ENCODE results near the gene BEST1. TPM values are rescaled to one million over a fixed set of nuclear protein-coding genes. Genes with fewer than 3 reads are reported as not detected.
A peak's percentile ranks its signal among the peaks of the same experiment; 100 is the strongest.

The BEST1 gene
- total and polyA plus RNA-seq, 4 donors = 7.3 to 21.0 (median 12.7) TPM

DNA sequence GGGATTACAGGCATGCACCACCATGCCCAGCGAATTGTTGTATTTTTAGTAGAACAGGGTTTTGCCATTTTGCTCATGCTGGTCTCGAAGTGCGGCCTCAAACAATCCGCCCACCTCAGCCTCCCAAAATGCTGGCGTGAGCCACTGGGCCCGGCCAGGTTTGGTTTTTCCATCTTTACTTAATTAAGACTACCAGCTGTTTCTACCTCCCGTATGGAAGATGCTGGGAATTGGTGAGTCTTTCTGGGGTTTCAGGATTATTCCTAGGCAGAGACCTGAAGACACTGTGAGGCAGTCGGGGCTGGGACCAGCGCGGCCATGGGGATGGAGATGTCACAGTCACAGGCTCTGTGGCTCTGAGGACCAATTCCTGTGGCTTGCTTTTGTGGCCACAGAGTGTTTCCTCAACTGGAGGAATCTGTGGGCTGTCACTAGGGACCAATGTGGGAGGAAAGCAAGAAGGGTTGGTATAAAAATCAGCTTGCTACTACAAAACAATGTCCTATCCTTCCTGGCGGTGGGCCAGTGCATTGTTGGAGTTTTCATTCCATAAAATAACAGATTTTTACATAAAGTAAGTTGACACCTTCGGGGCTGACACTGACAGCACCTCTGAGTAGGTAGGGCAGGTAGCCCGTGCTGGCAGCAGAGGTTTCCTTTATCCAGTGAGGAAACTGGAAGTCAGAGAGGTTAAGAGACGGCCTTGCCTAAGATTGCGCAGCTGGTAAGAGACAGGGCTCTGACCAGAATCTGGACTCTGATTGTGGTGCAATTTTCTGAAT lies 25.7 kb downstream of the BEST1 start:
- no peaks in the 10 kb centered on the region for H3K27me3 ChIP-seq (ENCODE audit: control insufficient read depth, insufficient read depth, low read length)
- H3K4me1 ChIP-seq (ENCODE audit: control insufficient read depth, insufficient read depth, low read length) = peaks cover 26% of the 10 kb centered on the region
- H3K27ac ChIP-seq (ENCODE audit: low read depth, low read length) = no peak overlapping the region
- no peak for DNase-seq (ENCODE audit: low read depth in 4 of 6, low spot score in 6 of 6)
- no peak overlapping the region for H3K4me3 ChIP-seq (ENCODE audit: low read depth, low read length)
- H3K36me3 ChIP-seq (ENCODE audit: control insufficient read depth, insufficient read depth, low read length) = no peaks in the 10 kb centered on the region
- WGBS (ENCODE audit: insufficient coverage) = 97% methylated on average over 9 of the region's 15 CpGs
- no peaks in the 10 kb centered on the region for H3K9me3 ChIP-seq (ENCODE audit: control insufficient read depth, insufficient read depth, low read length)

DNA sequence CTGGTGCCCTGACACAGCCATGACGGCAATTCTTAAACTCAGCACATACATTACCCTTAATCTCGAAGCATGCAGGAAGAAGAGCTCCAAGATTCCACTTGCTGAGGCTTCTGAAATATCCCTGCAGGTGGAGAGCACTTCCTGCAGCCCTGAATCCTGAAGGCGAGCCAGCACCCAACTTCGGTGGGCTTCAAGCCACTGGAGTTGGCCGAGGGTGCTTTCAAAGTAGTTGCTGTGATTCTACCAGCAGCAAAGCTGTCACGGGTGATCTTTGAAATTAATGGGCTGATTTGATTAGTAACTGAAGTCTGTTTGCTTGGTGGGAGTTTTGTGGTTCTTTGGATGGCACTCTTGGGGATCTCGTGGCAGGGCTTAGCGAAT lies 26.3 kb downstream of the BEST1 start:
- no peak for DNase-seq (ENCODE audit: low read depth in 4 of 6, low spot score in 6 of 6)
- WGBS (ENCODE audit: insufficient coverage) = 91% methylated on average over 7 of the region's 8 CpGs
- peaks cover 20% of the 10 kb centered on the region for H3K4me1 ChIP-seq (ENCODE audit: control insufficient read depth, insufficient read depth, low read length)

DNA sequence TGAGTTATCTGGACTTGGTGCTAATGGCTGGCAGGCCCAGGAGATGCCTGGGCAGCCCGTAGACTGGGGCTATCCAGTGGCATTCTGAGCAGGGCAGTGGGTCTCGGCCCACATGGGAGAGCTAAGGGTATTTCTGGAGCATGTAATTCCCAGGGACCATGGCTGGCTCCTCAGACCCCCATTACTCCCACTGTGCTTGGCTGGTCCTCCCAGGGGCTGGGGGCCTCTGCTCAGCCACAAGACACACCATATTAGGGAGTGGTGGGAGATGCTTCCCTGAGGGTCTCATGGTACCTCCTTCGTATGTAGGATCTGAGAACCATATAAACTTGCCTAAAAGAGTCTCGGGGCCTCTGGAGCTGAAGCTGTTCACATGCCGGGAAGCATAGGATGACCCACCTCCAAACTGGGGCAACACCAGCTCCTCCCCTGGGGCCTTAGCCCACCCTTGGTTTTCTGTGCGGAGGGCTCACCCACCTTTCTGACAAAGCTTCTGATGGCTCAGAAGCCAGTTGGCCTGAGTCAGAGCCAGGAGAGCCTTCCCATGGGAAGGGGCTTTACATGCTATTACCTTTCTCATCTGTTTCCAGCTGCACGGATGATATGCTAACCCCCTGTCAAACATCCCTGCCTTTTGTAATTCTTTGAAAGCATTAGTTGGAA lies 26.8 kb downstream of the BEST1 start:
- peaks cover 15% of the 10 kb centered on the region for H3K4me1 ChIP-seq (ENCODE audit: control insufficient read depth, insufficient read depth, low read length)
- H3K9me3 ChIP-seq (ENCODE audit: control insufficient read depth, insufficient read depth, low read length) = no peaks in the 10 kb centered on the region
- H3K4me3 ChIP-seq (ENCODE audit: low read depth, low read length) = no peak overlapping the region
- WGBS (ENCODE audit: insufficient coverage) = 69% methylated on average over 4 of the region's 7 CpGs
- DNase-seq (ENCODE audit: low read depth in 4 of 6, low spot score in 6 of 6) = no peak
- H3K36me3 ChIP-seq (ENCODE audit: control insufficient read depth, insufficient read depth, low read length) = no peaks in the 10 kb centered on the region
- H3K27ac ChIP-seq (ENCODE audit: low read depth, low read length) = no peak overlapping the region
- no peaks in the 10 kb centered on the region for H3K27me3 ChIP-seq (ENCODE audit: control insufficient read depth, insufficient read depth, low read length)

More for the DNA sequence above, 26.3 kb downstream of the BEST1 start:
- Histone ChIP-seq H3K27me3 (ENCODE audit: control insufficient read depth, insufficient read depth, low read length) (no peaks in the 10 kb centered on the region), H3K27ac (ENCODE audit: low read depth, low read length) (no peak overlapping the region), H3K36me3 (ENCODE audit: control insufficient read depth, insufficient read depth, low read length) (no peaks in the 10 kb centered on the region), H3K9me3 (ENCODE audit: control insufficient read depth, insufficient read depth, low read length) (no peaks in the 10 kb centered on the region), H3K4me3 (ENCODE audit: low read depth, low read length) (no peak overlapping the region)

DNA sequence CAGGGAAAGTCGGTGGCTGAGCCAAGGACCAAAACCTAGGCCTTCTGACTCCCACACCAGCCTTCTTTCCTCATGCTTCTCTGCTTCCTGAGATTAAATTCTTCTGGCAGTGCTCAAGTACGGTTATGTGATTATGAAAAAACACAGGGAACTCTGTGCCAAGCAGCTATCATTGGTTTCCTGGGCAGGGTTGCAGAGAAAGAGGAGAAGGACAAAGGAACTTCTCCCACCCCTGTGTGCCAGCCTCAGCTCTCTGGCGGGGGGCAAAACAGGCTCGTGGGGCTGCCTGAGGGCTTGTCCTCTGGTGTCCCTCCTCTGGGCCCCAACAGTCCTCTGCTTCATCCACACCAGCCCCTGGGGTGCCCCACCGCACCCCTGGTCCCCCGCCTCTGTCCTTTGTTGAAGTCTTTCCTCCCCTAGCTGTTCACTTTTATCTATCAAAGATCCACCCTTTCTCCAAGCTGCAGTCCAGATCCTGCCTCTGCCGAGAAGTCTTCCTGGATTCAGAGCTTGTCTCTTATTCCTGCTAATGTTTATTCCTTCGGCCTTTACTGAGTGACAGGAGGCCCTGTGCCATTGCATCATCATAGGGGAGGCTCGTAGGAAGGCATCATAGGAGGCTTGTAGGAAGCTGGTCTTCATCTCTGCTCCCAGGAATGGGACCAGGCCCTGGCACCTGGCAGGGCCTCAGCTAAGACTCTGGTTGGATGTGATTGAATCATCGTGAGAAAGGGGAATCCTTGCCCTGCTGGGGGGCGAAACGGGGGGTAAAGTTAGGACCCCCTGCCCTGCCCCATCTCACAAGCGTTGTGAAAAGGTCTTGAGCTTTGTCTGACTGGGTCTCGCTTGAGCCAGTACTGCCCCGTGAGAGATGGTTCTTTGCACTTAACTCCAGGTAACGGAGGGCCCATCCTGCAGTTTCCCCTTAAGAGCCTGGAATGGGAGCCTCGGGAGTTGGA lies 28.8 kb downstream of the BEST1 start:
- Histone ChIP-seq H3K4me1 (ENCODE audit: control insufficient read depth, insufficient read depth, low read length) (no peaks in the 10 kb centered on the region), H3K4me3 (ENCODE audit: low read depth, low read length) (no peak overlapping the region), H3K27ac (ENCODE audit: low read depth, low read length) (no peak overlapping the region), H3K9me3 (ENCODE audit: control insufficient read depth, insufficient read depth, low read length) (no peaks in the 10 kb centered on the region), H3K27me3 (ENCODE audit: control insufficient read depth, insufficient read depth, low read length) (no peaks in the 10 kb centered on the region), H3K36me3 (ENCODE audit: control insufficient read depth, insufficient read depth, low read length) (no peaks in the 10 kb centered on the region)
- no peak for DNase-seq (ENCODE audit: low read depth in 4 of 6, low spot score in 6 of 6)
- WGBS (ENCODE audit: insufficient coverage) = 81% methylated on average over 16 of the region's 17 CpGs

DNA sequence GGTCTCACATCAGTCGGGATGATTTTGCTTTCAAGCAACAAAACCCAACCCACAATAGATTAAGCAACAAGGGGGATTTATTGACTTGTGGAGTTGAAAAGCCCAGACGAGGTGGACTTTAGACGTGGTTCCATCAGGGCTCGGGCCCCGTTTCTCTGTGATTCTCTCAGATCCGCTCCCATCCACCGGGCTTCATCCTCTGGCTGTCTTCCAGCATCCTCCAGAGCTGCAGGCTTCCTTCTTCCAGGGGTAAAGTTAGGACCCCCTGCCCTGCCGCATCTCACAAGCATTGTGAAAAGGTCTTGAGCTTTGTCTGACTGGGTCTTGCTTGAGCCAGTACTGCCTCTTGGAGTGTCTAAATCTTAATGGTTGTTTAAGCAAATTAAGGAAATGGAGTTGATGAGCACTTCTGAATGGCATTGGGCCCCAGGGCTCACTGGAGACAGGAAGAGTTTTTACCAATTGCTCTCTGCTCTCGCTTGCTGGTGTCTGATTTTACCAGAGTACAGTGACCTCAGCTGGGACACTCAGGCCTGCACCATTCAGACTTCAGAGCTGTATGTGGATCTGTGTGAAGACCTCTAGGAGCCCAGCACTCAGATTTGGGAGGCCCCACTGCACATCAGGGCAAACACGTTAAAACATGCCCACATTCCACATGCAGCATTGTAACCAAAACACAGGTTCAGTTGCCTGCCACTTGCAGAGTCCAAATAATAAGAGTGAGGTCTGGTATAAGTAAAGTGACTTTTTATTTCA lies 30.8 kb downstream of the BEST1 start:
- no peaks in the 10 kb centered on the region for H3K27me3 ChIP-seq (ENCODE audit: control insufficient read depth, insufficient read depth, low read length)
- no peaks in the 10 kb centered on the region for H3K36me3 ChIP-seq (ENCODE audit: control insufficient read depth, insufficient read depth, low read length)
- no peak overlapping the region for H3K27ac ChIP-seq (ENCODE audit: low read depth, low read length)
- no peaks in the 10 kb centered on the region for H3K9me3 ChIP-seq (ENCODE audit: control insufficient read depth, insufficient read depth, low read length)
- no peaks in the 10 kb centered on the region for H3K4me1 ChIP-seq (ENCODE audit: control insufficient read depth, insufficient read depth, low read length)
- no peak for DNase-seq (ENCODE audit: low read depth in 4 of 6, low spot score in 6 of 6)
- H3K4me3 ChIP-seq (ENCODE audit: low read depth, low read length) = no peak overlapping the region
- WGBS (ENCODE audit: insufficient coverage) = 55% methylated on average over 5 of the region's 10 CpGs

DNA sequence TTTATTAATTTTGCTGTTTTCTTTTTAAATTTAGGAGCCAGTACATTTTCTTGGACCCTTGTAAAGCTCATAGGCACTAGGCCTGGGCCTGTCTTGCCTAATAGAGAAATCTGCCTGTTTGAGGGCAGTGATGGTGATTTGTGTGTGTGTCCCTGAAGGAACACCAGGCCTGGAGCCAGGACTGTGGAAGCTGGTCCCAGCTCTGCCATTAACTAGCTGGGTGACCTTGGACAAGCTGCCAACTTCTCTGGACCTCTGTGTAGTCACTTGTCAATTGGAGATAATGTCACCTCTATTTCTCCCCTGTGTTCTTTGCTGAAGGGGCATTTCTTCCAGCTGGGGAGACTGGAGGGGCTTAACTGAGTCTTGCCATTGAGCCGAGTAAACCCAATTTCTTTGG lies 33.3 kb downstream of the BEST1 start:
- H3K9me3 ChIP-seq (ENCODE audit: control insufficient read depth, insufficient read depth, low read length) = no peaks in the 10 kb centered on the region
- H3K36me3 ChIP-seq (ENCODE audit: control insufficient read depth, insufficient read depth, low read length) = no peaks in the 10 kb centered on the region
- H3K27me3 ChIP-seq (ENCODE audit: control insufficient read depth, insufficient read depth, low read length) = no peaks in the 10 kb centered on the region
- no peak overlapping the region for H3K4me3 ChIP-seq (ENCODE audit: low read depth, low read length)
- H3K4me1 ChIP-seq (ENCODE audit: control insufficient read depth, insufficient read depth, low read length) = no peaks in the 10 kb centered on the region
- peak in 2 of 6 donors; percentile 52 to 81 for DNase-seq (ENCODE audit: low read depth in 4 of 6, low spot score in 6 of 6)
- 50% methylated on average over 1 of the region's 1 CpG for WGBS (ENCODE audit: insufficient coverage)
- no peak overlapping the region for H3K27ac ChIP-seq (ENCODE audit: low read depth, low read length)

- Histone ChIP-seq H3K4me3 (ENCODE audit: low read depth, low read length) (no peak overlapping the region), H3K36me3 (ENCODE audit: control insufficient read depth, insufficient read depth, low read length) (no peaks in the 10 kb centered on the region), H3K27me3 (ENCODE audit: control insufficient read depth, insufficient read depth, low read length) (no peaks in the 10 kb centered on the region), H3K9me3 (ENCODE audit: control insufficient read depth, insufficient read depth, low read length) (no peaks in the 10 kb centered on the region), H3K27ac (ENCODE audit: low read depth, low read length) (no peak overlapping the region), H3K4me1 (ENCODE audit: control insufficient read depth, insufficient read depth, low read length) (no peaks in the 10 kb centered on the region)
- DNase-seq (ENCODE audit: low read depth in 4 of 6, low spot score in 6 of 6) = no peak
- WGBS (ENCODE audit: insufficient coverage) = 92% methylated on average over 2 of the region's 5 CpGs
These were observed 35.7 kb downstream of the BEST1 start for GRCh38 chr11:61985869-61986268.

GRCh38 chr11:61994981-61995380 lies 44.8 kb downstream of the BEST1 start:
- Histone ChIP-seq H3K4me1 (ENCODE audit: control insufficient read depth, insufficient read depth, low read length) (no peaks in the 10 kb centered on the region), H3K36me3 (ENCODE audit: control insufficient read depth, insufficient read depth, low read length) (no peaks in the 10 kb centered on the region), H3K27me3 (ENCODE audit: control insufficient read depth, insufficient read depth, low read length) (no peaks in the 10 kb centered on the region), H3K9me3 (ENCODE audit: control insufficient read depth, insufficient read depth, low read length) (no peaks in the 10 kb centered on the region), H3K27ac (ENCODE audit: low read depth, low read length) (no peak overlapping the region), H3K4me3 (ENCODE audit: low read depth, low read length) (no peak overlapping the region)
- DNase-seq (ENCODE audit: low read depth in 4 of 6, low spot score in 6 of 6) = no peak
- WGBS (ENCODE audit: insufficient coverage) = no CpG with 5 or more reads among the region's 3 CpGs

DNA sequence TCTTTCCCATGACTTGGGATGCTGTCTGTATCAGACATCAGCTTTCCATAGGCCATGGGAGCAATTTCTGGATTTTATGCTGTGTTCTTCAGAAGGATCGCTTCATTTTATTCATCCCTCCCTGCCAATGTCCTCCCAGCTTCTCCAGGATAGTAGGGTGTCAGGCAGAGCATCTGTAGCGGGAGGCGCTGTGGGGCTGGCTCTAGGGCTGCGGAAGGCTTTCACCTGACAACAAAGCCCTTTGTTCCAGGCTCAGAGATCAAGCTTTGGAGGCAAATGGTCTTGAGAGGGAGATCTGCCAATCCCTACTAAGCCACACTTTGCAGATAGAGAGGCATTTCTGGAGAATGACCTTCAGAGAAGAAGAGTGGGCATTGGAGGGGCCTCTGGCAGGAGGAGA lies 46.8 kb downstream of the BEST1 start:
- no peak for DNase-seq (ENCODE audit: low read depth in 4 of 6, low spot score in 6 of 6)

More for the DNA sequence above, 46.8 kb downstream of the BEST1 start:
- H3K27ac ChIP-seq (ENCODE audit: low read depth, low read length) = no peak overlapping the region
- H3K9me3 ChIP-seq (ENCODE audit: control insufficient read depth, insufficient read depth, low read length) = no peaks in the 10 kb centered on the region
- WGBS (ENCODE audit: insufficient coverage) = 85% methylated on average over 3 of the region's 4 CpGs
- H3K4me1 ChIP-seq (ENCODE audit: control insufficient read depth, insufficient read depth, low read length) = peaks cover 4% of the 10 kb centered on the region
- H3K36me3 ChIP-seq (ENCODE audit: control insufficient read depth, insufficient read depth, low read length) = no peaks in the 10 kb centered on the region
- H3K4me3 ChIP-seq (ENCODE audit: low read depth, low read length) = no peak overlapping the region
- no peaks in the 10 kb centered on the region for H3K27me3 ChIP-seq (ENCODE audit: control insufficient read depth, insufficient read depth, low read length)

Data from spinal cord (tissue), 10 donors.